Measurements from ENCODE around the gene MARS1.

The MARS1 gene

DNA sequence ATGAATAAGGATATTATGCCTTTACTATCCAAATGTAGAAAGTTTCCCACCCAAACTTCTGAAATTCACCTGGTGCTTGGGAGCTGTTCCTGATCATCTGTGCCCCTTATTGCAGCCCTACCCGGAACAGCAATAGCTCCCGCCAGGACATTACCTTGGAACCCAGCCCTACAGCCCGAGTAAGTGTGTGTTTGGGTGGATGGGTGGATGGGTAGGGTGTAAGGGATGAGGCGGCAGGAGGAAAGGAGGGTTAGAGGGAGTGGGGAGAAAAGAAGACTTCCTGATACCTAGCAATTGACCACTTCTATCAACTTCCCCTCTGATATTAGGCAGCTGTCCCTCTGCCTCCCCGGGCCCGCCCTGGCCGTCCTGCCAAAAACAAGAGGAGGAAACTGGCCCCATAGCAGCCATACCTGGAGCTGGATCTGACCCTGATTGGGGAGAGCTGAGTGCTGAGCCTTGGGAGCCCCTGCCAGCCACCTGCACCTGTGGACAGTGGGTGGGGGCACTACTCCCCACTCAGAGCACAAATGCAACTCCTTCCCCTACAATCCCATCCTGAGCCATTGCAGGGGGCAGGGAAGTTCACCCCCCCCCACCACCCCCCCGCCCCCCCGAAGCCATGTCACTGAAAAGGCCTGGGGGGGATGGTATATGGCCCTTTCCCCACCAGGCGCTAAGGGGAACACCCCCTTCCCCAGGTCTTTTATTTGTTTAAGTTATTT is 41.1 kb downstream of the MARS1 start:
- TF ChIP-seq, protein P1, sequence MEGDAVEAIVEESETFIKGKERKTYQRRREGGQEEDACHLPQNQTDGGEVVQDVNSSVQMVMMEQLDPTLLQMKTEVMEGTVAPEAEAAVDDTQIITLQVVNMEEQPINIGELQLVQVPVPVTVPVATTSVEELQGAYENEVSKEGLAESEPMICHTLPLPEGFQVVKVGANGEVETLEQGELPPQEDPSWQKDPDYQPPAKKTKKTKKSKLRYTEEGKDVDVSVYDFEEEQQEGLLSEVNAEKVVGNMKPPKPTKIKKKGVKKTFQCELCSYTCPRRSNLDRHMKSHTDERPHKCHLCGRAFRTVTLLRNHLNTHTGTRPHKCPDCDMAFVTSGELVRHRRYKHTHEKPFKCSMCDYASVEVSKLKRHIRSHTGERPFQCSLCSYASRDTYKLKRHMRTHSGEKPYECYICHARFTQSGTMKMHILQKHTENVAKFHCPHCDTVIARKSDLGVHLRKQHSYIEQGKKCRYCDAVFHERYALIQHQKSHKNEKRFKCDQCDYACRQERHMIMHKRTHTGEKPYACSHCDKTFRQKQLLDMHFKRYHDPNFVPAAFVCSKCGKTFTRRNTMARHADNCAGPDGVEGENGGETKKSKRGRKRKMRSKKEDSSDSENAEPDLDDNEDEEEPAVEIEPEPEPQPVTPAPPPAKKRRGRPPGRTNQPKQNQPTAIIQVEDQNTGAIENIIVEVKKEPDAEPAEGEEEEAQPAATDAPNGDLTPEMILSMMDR (IDR thresholded peaks at IDR 0.05), result no peak
- Histone ChIP-seq H3K27ac (no peak overlapping the region), H3K4me3 (no peak overlapping the region)
- DNase-seq (ENCODE audit: low spot score), result no peak

DNA sequence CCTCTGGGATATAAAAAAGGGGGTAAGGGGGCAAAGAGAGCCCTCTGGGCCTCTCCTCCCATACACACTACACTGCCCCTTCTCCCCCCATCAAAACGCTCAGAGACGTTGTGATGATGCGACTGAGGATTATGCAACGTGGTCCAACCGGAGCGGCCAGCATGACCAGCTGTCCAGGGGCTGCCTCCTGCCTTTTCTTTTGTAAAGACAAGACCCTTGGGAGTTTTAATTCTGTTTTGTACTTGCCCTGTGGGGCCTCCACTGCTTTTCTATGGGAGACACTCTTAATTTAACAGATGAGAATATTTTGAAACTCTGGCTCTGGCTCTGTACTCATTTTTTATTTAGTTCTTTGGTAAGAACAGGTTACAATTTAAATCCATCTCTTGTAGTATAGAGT is 42.0 kb downstream of the MARS1 start:
- TF ChIP-seq, protein P1 (IDR thresholded peaks at IDR 0.05), result no peak
- H3K27ac ChIP-seq, result no peak overlapping the region
- no peak for DNase-seq (ENCODE audit: low spot score)
- no peak overlapping the region for H3K4me3 ChIP-seq

DNA sequence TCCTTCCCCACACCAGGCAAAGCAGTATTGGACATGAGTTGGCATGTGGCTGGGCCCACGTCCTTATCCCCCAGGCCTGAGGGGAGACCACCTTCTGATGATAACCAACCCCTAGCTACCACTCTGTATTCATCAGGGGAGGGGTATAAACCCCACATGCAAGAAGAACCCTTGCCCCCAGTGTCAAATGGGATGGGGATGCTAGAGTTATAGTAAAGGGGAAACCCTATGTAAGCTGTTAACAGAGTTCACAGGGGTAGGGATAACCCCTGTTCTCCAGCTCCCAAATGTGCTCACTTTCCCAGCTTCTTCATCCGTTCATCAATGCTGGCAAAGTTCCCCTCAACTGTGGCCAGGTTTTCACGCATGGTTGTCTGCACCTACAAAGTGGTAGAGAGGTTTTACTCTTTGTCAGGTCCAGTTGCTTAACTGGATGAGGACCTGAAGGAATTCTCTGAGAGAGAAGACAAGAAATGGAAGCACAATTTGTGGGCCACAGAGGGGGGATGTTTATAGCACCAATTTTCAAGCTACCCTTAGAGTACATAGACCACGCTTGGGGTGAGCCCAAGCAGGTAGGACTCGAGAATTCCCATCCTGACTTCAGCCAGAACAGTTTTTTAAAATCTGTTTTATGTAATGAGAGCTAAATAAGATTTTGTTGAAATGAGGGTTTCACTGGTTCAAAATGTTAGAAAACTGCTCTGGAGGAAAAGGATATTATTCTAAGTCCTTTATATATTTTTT is 42.7 kb downstream of the MARS1 start:
- DNase-seq (ENCODE audit: low spot score), result no peak
- H3K27ac ChIP-seq, result no peak overlapping the region
- TF ChIP-seq, protein P1 (IDR thresholded peaks at IDR 0.05), result no peak
- no peak overlapping the region for H3K4me3 ChIP-seq

DNA sequence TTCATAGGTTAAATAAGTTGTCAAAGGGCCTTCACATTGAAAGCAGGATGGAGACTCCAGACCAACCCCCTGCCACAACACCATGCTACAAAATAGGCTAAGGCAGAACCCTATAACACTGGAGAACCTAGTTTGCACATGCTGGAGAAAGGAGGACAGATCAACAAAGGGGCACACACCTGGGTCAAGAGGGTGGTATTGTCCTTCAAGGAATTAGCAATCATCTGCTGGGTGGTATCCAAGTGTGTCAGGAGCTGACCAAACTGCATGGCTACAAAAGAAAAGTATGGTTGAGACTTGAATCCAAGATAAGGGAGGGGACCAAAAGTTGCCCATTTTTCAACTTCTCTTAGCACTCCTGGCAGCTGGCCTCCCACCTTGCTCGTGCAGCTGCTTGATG is 44.0 kb downstream of the MARS1 start:
- Histone ChIP-seq H3K27ac (no peak overlapping the region), H3K4me3 (no peak overlapping the region)
- no peak for DNase-seq (ENCODE audit: low spot score)
- TF ChIP-seq, protein P1 (IDR thresholded peaks at IDR 0.05), result no peak

DNA sequence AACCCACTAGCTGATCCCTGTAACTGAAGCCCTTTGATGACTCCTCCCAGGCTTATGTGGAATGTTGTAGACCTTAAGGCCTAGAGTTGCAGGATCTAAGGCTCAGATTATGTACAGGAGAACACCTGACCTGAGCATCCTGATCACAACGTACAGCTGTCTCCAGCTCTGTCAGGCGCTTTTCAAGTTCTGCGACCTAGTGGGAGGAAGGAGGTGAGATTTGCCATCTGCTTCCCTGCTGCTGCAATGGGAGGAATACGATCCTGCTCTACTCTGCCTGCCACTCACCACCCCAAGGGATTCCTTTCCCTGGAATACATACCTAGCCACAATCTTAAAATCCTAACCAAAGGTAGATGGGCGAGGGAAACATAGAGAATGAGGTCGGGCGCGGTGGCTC is 45.2 kb downstream of the MARS1 start:
- H3K27ac ChIP-seq, result no peak overlapping the region
- no peak for DNase-seq (ENCODE audit: low spot score)
- TF ChIP-seq, protein P1 (IDR thresholded peaks at IDR 0.05), result no peak
- no peak overlapping the region for H3K4me3 ChIP-seq

DNA sequence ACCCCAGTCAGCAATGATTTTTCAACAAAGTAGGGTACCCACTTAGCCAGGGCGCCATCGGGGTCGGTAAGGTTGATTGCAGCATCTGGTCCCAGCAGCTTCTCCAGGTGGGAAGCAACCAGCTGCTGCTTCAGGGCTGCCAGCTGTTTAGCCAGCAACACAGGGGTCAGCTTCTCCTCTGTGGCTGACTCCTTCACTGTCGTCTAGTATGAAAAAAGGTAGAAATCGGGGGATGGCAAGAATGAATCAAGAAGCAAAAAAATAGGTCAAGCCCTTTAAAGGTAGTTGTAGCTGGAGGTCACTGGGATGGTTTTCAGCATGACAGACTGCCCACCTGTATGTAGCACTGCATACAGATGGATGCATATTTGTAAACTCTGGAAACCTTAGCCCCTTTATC is 46.4 kb downstream of the MARS1 start:
- H3K27ac ChIP-seq, result no peak overlapping the region
- no peak for DNase-seq (ENCODE audit: low spot score)
- H3K4me3 ChIP-seq, result no peak overlapping the region
- TF ChIP-seq, protein P1 (IDR thresholded peaks at IDR 0.05), result no peak

All from coronary artery (tissue), 2 donors.